ENCODE results near the gene CEP128.

The CEP128 gene

GRCh38 chr14:80659783-80660182 is 281.8 kb downstream of the CEP128 start:
- DNase-seq = no peak

- no peak for DNase-seq
These were observed 282.8 kb downstream of the CEP128 start for GRCh38 chr14:80658733-80659132.

GRCh38 chr14:80658155-80658554 is 283.4 kb downstream of the CEP128 start:
- no peak for DNase-seq

GRCh38 chr14:80653956-80654355 is 287.6 kb downstream of the CEP128 start:
- DNase-seq = no peak

GRCh38 chr14:80645667-80646413 is 295.7 kb downstream of the CEP128 start:
- DNase-seq = no peak

- no peak for DNase-seq
These were observed 296.7 kb downstream of the CEP128 start for GRCh38 chr14:80644826-80645225.

- DNase-seq = no peak
These were observed 302.7 kb downstream of the CEP128 start for GRCh38 chr14:80638620-80639515.

- DNase-seq = no peak
These were observed 303.6 kb downstream of the CEP128 start for GRCh38 chr14:80637756-80638619.

- no peak for DNase-seq
These were observed 305.5 kb downstream of the CEP128 start for GRCh38 chr14:80636071-80636470.

GRCh38 chr14:80634106-80634758 is 307.3 kb downstream of the CEP128 start:
- no peak for DNase-seq

- DNase-seq = no peak
These were observed 311.9 kb downstream of the CEP128 start for GRCh38 chr14:80629606-80630005.

GRCh38 chr14:80628547-80628946 is 313.0 kb downstream of the CEP128 start:
- DNase-seq = no peak

- DNase-seq = no peak
These were observed 313.8 kb downstream of the CEP128 start for GRCh38 chr14:80627745-80628144.

- no peak for DNase-seq
These were observed 317.0 kb downstream of the CEP128 start for GRCh38 chr14:80624581-80624980.

GRCh38 chr14:80621701-80622100 is 319.8 kb downstream of the CEP128 start:
- peak; percentile 71 for DNase-seq

GRCh38 chr14:80620434-80620833 is 321.1 kb downstream of the CEP128 start:
- DNase-seq = no peak

GRCh38 chr14:80618751-80619329 is 322.7 kb downstream of the CEP128 start:
- DNase-seq = no peak

- no peak for DNase-seq
These were observed 325.7 kb downstream of the CEP128 start for GRCh38 chr14:80615831-80616230.

- no peak for DNase-seq
These were observed 332.5 kb downstream of the CEP128 start for GRCh38 chr14:80609055-80609454.

GRCh38 chr14:80608563-80608962 is 333.0 kb downstream of the CEP128 start:
- DNase-seq = no peak

GRCh38 chr14:80607430-80608190 is 333.9 kb downstream of the CEP128 start:
- DNase-seq = no peak

All from NCI-H2171 (cell line).